Measurements from ENCODE around the gene CCL22. TPM values are rescaled to one million over a fixed set of nuclear protein-coding genes. Genes with fewer than 3 reads are reported as not detected.

The CCL22 gene
- total and polyA plus RNA-seq, 2 donors (not counting 3 experiments of a cell fraction or from before 2014, with no cell fraction given): not detected

- ChIA-PET CTCF (interaction anchor here (1.0 kb wide), 1 partner anchor 22 kb away, joined by 5 read pairs; no protein-coding TSS in a partner anchor), POLR2A (no interaction called here)
Measured at GRCh38 chr16:57395026-57395425, 36.4 kb downstream of the CCL22 start.

More at GRCh38 chr16:57395026-57395425, 36.4 kb downstream of the CCL22 start:
- no peak overlapping the region for H3K4me2 ChIP-seq (ENCODE audit: insufficient read depth, low read length)
- no peaks in the 10 kb centered on the region for H3K36me3 ChIP-seq (ENCODE audit: control insufficient read depth in 2 of 2, extremely low read depth in 1 of 2, insufficient read depth in 2 of 2, low read length in 2 of 2)
- no peak overlapping the region for H3K9ac ChIP-seq (replicated peaks; ENCODE audit: extremely low read depth, insufficient read depth, low read length)
- H3K4me3 ChIP-seq (replicated peaks in 1 of 3; ENCODE audit: insufficient read depth in 1 of 3, low read depth in 1 of 3, low read length in 3 of 3): no peak overlapping the region
- dilution Hi-C loops (cut with MboI; ENCODE audit: extremely low pct_ligation_motif_present, low sequenced_read_pairs): no loop called here
- TF ChIP-seq POLR2AphosphoS5 (IDR thresholded peaks at IDR 0.05; ENCODE audit: insufficient read depth, low read depth, low read length) (no peak), JUN (IDR thresholded peaks at IDR 0.05; ENCODE audit: borderline replicate concordance, insufficient read depth, insufficient read length, low read depth) (no peak), POLR2A (IDR thresholded peaks at IDR 0.05; ENCODE audit: low read depth, low read length) (no peak), GATA2 (IDR thresholded peaks at IDR 0.05; ENCODE audit: insufficient read depth, insufficient read length, low read depth, low read length) (no peak), MYC (IDR thresholded peaks at IDR 0.05; ENCODE audit: low read depth, low read length) (no peak), EZH2 (IDR thresholded peaks at IDR 0.05; ENCODE audit: borderline replicate concordance, low read depth, low read length, severe bottlenecking) (no peak), FOS (IDR thresholded peaks at IDR 0.05; ENCODE audit: borderline replicate concordance, insufficient read depth, low read length) (no peak)
- TF ChIP-seq, protein P1, sequence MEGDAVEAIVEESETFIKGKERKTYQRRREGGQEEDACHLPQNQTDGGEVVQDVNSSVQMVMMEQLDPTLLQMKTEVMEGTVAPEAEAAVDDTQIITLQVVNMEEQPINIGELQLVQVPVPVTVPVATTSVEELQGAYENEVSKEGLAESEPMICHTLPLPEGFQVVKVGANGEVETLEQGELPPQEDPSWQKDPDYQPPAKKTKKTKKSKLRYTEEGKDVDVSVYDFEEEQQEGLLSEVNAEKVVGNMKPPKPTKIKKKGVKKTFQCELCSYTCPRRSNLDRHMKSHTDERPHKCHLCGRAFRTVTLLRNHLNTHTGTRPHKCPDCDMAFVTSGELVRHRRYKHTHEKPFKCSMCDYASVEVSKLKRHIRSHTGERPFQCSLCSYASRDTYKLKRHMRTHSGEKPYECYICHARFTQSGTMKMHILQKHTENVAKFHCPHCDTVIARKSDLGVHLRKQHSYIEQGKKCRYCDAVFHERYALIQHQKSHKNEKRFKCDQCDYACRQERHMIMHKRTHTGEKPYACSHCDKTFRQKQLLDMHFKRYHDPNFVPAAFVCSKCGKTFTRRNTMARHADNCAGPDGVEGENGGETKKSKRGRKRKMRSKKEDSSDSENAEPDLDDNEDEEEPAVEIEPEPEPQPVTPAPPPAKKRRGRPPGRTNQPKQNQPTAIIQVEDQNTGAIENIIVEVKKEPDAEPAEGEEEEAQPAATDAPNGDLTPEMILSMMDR (IDR thresholded peaks at IDR 0.05; ENCODE audit: extremely low read depth in 1 of 2, insufficient read depth in 1 of 2, low read depth in 1 of 2, low read length in 2 of 2): no peak
- TF ChIP-seq, protein P2, sequence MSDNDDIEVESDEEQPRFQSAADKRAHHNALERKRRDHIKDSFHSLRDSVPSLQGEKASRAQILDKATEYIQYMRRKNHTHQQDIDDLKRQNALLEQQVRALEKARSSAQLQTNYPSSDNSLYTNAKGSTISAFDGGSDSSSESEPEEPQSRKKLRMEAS (IDR thresholded peaks at IDR 0.05; ENCODE audit: insufficient read depth, insufficient read length): no peak
- no peak overlapping the region for H2AFZ ChIP-seq (ENCODE audit: low read depth, low read length)
- no peaks in the 10 kb centered on the region for H4K20me1 ChIP-seq (replicated peaks; ENCODE audit: control insufficient read depth, extremely low read depth, insufficient read depth, low read length)
- H3K9me1 ChIP-seq (replicated peaks; ENCODE audit: control insufficient read depth, extremely low read depth, insufficient read depth, low read length): no peaks in the 10 kb centered on the region
- H3K79me2 ChIP-seq (ENCODE audit: control insufficient read depth, insufficient read depth, low read length): no peaks in the 10 kb centered on the region
- peaks cover 6% of the 10 kb centered on the region for H3K4me1 ChIP-seq (ENCODE audit: control insufficient read depth, extremely low read depth, insufficient read depth, low read length)
- H3K9me3 ChIP-seq (replicated peaks; ENCODE audit: control insufficient read depth, insufficient read depth, low read length): no peaks in the 10 kb centered on the region
- no peak for FAIRE-seq
- no peak overlapping the region for H3K27ac ChIP-seq (ENCODE audit: insufficient read depth, low read depth, low read length)
- intact Hi-C loops (cut with micrococcal nuclease): no loop called here
- H3K27me3 ChIP-seq (ENCODE audit: control insufficient read depth in 2 of 2, insufficient read depth in 2 of 2, low read length in 2 of 2): peaks cover 2 to 6% of the 10 kb centered on the region in 2 experiments
- BruUV-seq (replicated peaks): no TSS peak
- no peak for DNase-seq (ENCODE audit: low read depth, low spot score)
